ENCODE results near the gene INF2.

Gene INF2

GRCh38 chr14:104702106-104702505 lies 12.7 kb downstream of the INF2 start:
- no peak overlapping the region for H3K27ac ChIP-seq (ENCODE audit: low read depth, low read length)
- no peak overlapping the region for H3K23ac ChIP-seq (ENCODE audit: low read length)
- H2BK120ac ChIP-seq (ENCODE audit: insufficient read depth, low read length, poor library complexity): no peak overlapping the region
- no CpG with 5 or more reads among the region's 12 CpGs for WGBS (ENCODE audit: extremely low coverage, insufficient coverage, insufficient read length)
- no peak for DNase-seq
- peaks cover 4% of the 10 kb centered on the region for H3K79me2 ChIP-seq (ENCODE audit: control insufficient read depth, insufficient read depth, low read length, poor library complexity)
- H3K9ac ChIP-seq (ENCODE audit: low read length): no peak overlapping the region
- H3K9me3 ChIP-seq (ENCODE audit: insufficient read depth, low read depth, low read length): peaks cover 9% of the 10 kb centered on the region
- H3K36me3 ChIP-seq (ENCODE audit: control insufficient read depth in 1 of 2, insufficient read depth in 2 of 2, low read length in 2 of 2): peaks cover 74 to 79% of the 10 kb centered on the region in 2 experiments
- no peak overlapping the region for H3K4ac ChIP-seq (ENCODE audit: low read depth, low read length)
- no peak overlapping the region for H2BK12ac ChIP-seq (ENCODE audit: low read length)
- H3K27me3 ChIP-seq (ENCODE audit: insufficient read depth, low read length): no peaks in the 10 kb centered on the region
- H3K18ac ChIP-seq (ENCODE audit: low read length): no peak overlapping the region
- H4K91ac ChIP-seq (ENCODE audit: low read depth, low read length): no peak overlapping the region
- H4K12ac ChIP-seq (ENCODE audit: low read depth, low read length): no peak overlapping the region
- no peak overlapping the region for H4K8ac ChIP-seq (ENCODE audit: low read depth, low read length)
- H3K4me2 ChIP-seq (ENCODE audit: low read length): no peak overlapping the region
- H2AK5ac ChIP-seq (ENCODE audit: low read length): no peak overlapping the region
- H3K79me1 ChIP-seq (ENCODE audit: low read length): no peaks in the 10 kb centered on the region
- no peak overlapping the region for H3K14ac ChIP-seq (ENCODE audit: low read length)
- no peak overlapping the region for H2BK5ac ChIP-seq (ENCODE audit: low read depth, low read length, poor library complexity)
- H3K4me1 ChIP-seq (ENCODE audit: control insufficient read depth in 1 of 2, insufficient read depth in 2 of 2, low read length in 2 of 2): peaks cover 5 to 7% of the 10 kb centered on the region in 2 experiments
- no peak overlapping the region for H2AFZ ChIP-seq (ENCODE audit: insufficient read depth, low read length, poor library complexity)
- no peak overlapping the region for H3K4me3 ChIP-seq (ENCODE audit: low read depth, low read length)

GRCh38 chr14:104702673-104703072 lies 13.3 kb downstream of the INF2 start:
- peaks cover 1% of the 10 kb centered on the region in 2 experiments for H3K4me1 ChIP-seq (ENCODE audit: control insufficient read depth in 1 of 2, insufficient read depth in 2 of 2, low read length in 2 of 2)
- no peak overlapping the region for H3K14ac ChIP-seq (ENCODE audit: low read length)
- H3K23ac ChIP-seq (ENCODE audit: low read length): no peak overlapping the region
- H3K4me2 ChIP-seq (ENCODE audit: low read length): no peak overlapping the region
- H4K12ac ChIP-seq (ENCODE audit: low read depth, low read length): no peak overlapping the region
- H3K18ac ChIP-seq (ENCODE audit: low read length): no peak overlapping the region
- no CpG with 5 or more reads among the region's 4 CpGs for WGBS (ENCODE audit: extremely low coverage, insufficient coverage, insufficient read length)
- no peaks in the 10 kb centered on the region for H3K27me3 ChIP-seq (ENCODE audit: insufficient read depth, low read length)
- no peak for DNase-seq
- no peak overlapping the region for H2BK12ac ChIP-seq (ENCODE audit: low read length)
- H3K79me1 ChIP-seq (ENCODE audit: low read length): no peaks in the 10 kb centered on the region
- no peak overlapping the region for H3K4ac ChIP-seq (ENCODE audit: low read depth, low read length)
- no peak overlapping the region for H2BK5ac ChIP-seq (ENCODE audit: low read depth, low read length, poor library complexity)
- H3K9ac ChIP-seq (ENCODE audit: low read length): no peak overlapping the region
- peaks cover 68 to 74% of the 10 kb centered on the region in 2 experiments for H3K36me3 ChIP-seq (ENCODE audit: control insufficient read depth in 1 of 2, insufficient read depth in 2 of 2, low read length in 2 of 2)
- peaks cover 9% of the 10 kb centered on the region for H3K9me3 ChIP-seq (ENCODE audit: insufficient read depth, low read depth, low read length)
- H2BK120ac ChIP-seq (ENCODE audit: insufficient read depth, low read length, poor library complexity): no peak overlapping the region
- H2AK5ac ChIP-seq (ENCODE audit: low read length): no peak overlapping the region
- H2AFZ ChIP-seq (ENCODE audit: insufficient read depth, low read length, poor library complexity): no peak overlapping the region
- no peak overlapping the region for H4K8ac ChIP-seq (ENCODE audit: low read depth, low read length)
- no peak overlapping the region for H4K91ac ChIP-seq (ENCODE audit: low read depth, low read length)
- H3K79me2 ChIP-seq (ENCODE audit: control insufficient read depth, insufficient read depth, low read length, poor library complexity): peaks cover 4% of the 10 kb centered on the region
- H3K4me3 ChIP-seq (ENCODE audit: low read depth, low read length): no peak overlapping the region
- H3K27ac ChIP-seq (ENCODE audit: low read depth, low read length): no peak overlapping the region

GRCh38 chr14:104703269-104703668 lies 13.9 kb downstream of the INF2 start:
- no peak overlapping the region for H3K4ac ChIP-seq (ENCODE audit: low read depth, low read length)
- no peak for DNase-seq

GRCh38 chr14:104704252-104704651 lies 14.8 kb downstream of the INF2 start:
- no peak overlapping the region for H3K27ac ChIP-seq (ENCODE audit: low read depth, low read length)

More at GRCh38 chr14:104703269-104703668, 13.9 kb downstream of the INF2 start:
- no peak overlapping the region for H3K14ac ChIP-seq (ENCODE audit: low read length)
- no peak overlapping the region for H2AK5ac ChIP-seq (ENCODE audit: low read length)
- no CpG with 5 or more reads among the region's 28 CpGs for WGBS (ENCODE audit: extremely low coverage, insufficient coverage, insufficient read length)
- H2BK120ac ChIP-seq (ENCODE audit: insufficient read depth, low read length, poor library complexity): no peak overlapping the region
- no peak overlapping the region for H4K8ac ChIP-seq (ENCODE audit: low read depth, low read length)
- no peak overlapping the region for H3K23ac ChIP-seq (ENCODE audit: low read length)
- peaks cover 4% of the 10 kb centered on the region for H3K79me2 ChIP-seq (ENCODE audit: control insufficient read depth, insufficient read depth, low read length, poor library complexity)
- H4K12ac ChIP-seq (ENCODE audit: low read depth, low read length): no peak overlapping the region
- no peak overlapping the region for H3K4me2 ChIP-seq (ENCODE audit: low read length)
- H4K91ac ChIP-seq (ENCODE audit: low read depth, low read length): no peak overlapping the region
- peaks cover 66 to 73% of the 10 kb centered on the region in 2 experiments for H3K36me3 ChIP-seq (ENCODE audit: control insufficient read depth in 1 of 2, insufficient read depth in 2 of 2, low read length in 2 of 2)
- no peaks in the 10 kb centered on the region for H3K79me1 ChIP-seq (ENCODE audit: low read length)
- H3K4me3 ChIP-seq (ENCODE audit: low read depth, low read length): no peak overlapping the region
- no peak overlapping the region for H3K9ac ChIP-seq (ENCODE audit: low read length)
- H2BK5ac ChIP-seq (ENCODE audit: low read depth, low read length, poor library complexity): no peak overlapping the region
- no peak overlapping the region for H3K18ac ChIP-seq (ENCODE audit: low read length)
- H2AFZ ChIP-seq (ENCODE audit: insufficient read depth, low read length, poor library complexity): no peak overlapping the region
- H3K4me1 ChIP-seq (ENCODE audit: control insufficient read depth in 1 of 2, insufficient read depth in 2 of 2, low read length in 2 of 2): no peaks in the 10 kb centered on the region
- H3K27ac ChIP-seq (ENCODE audit: low read depth, low read length): no peak overlapping the region
- H3K9me3 ChIP-seq (ENCODE audit: insufficient read depth, low read depth, low read length): peaks cover 9% of the 10 kb centered on the region
- H2BK12ac ChIP-seq (ENCODE audit: low read length): no peak overlapping the region
- H3K27me3 ChIP-seq (ENCODE audit: insufficient read depth, low read length): no peaks in the 10 kb centered on the region

More at GRCh38 chr14:104704252-104704651, 14.8 kb downstream of the INF2 start:
- Histone ChIP-seq H3K79me1 (ENCODE audit: low read length) (no peaks in the 10 kb centered on the region), H3K18ac (ENCODE audit: low read length) (no peak overlapping the region), H4K8ac (ENCODE audit: low read depth, low read length) (no peak overlapping the region), H3K14ac (ENCODE audit: low read length) (no peak overlapping the region), H3K27me3 (ENCODE audit: insufficient read depth, low read length) (no peaks in the 10 kb centered on the region), H3K4me3 (ENCODE audit: low read depth, low read length) (no peak overlapping the region), H4K91ac (ENCODE audit: low read depth, low read length) (no peak overlapping the region), H2BK5ac (ENCODE audit: low read depth, low read length, poor library complexity) (no peak overlapping the region), H3K9ac (ENCODE audit: low read length) (no peak overlapping the region), H2BK120ac (ENCODE audit: insufficient read depth, low read length, poor library complexity) (no peak overlapping the region), H3K36me3 (ENCODE audit: control insufficient read depth in 1 of 2, insufficient read depth in 2 of 2, low read length in 2 of 2) (peaks cover 65 to 68% of the 10 kb centered on the region in 2 experiments), H3K4me1 (ENCODE audit: control insufficient read depth in 1 of 2, insufficient read depth in 2 of 2, low read length in 2 of 2) (no peaks in the 10 kb centered on the region), H2BK12ac (ENCODE audit: low read length) (no peak overlapping the region), H4K12ac (ENCODE audit: low read depth, low read length) (no peak overlapping the region), H3K4me2 (ENCODE audit: low read length) (no peak overlapping the region), H3K23ac (ENCODE audit: low read length) (no peak overlapping the region), H2AK5ac (ENCODE audit: low read length) (no peak overlapping the region), H3K79me2 (ENCODE audit: control insufficient read depth, insufficient read depth, low read length, poor library complexity) (no peaks in the 10 kb centered on the region), H3K9me3 (ENCODE audit: insufficient read depth, low read depth, low read length) (peaks cover 9% of the 10 kb centered on the region), H3K4ac (ENCODE audit: low read depth, low read length) (no peak overlapping the region), H2AFZ (ENCODE audit: insufficient read depth, low read length, poor library complexity) (no peak overlapping the region)
- WGBS (ENCODE audit: extremely low coverage, insufficient coverage, insufficient read length): no CpG with 5 or more reads among the region's 22 CpGs
- DNase-seq: no peak
